ENCODE results near the gene CBY2.
"Not testable (repeated sequence)": the region's sequence is repeated elsewhere in the genome, so short reads cannot be mapped to it uniquely, and the experiment has no call there.

CBY2 gene

GRCh38 chr13:45702088-45702487 lies at the start of gene CBY2:
TSS of gene CBY2 (plus strand) at chr13:45702320. CDS start at chr13:45702391, 71 bp downstream.
- no peak for DNase-seq (ENCODE audit: low read depth)

DNA sequence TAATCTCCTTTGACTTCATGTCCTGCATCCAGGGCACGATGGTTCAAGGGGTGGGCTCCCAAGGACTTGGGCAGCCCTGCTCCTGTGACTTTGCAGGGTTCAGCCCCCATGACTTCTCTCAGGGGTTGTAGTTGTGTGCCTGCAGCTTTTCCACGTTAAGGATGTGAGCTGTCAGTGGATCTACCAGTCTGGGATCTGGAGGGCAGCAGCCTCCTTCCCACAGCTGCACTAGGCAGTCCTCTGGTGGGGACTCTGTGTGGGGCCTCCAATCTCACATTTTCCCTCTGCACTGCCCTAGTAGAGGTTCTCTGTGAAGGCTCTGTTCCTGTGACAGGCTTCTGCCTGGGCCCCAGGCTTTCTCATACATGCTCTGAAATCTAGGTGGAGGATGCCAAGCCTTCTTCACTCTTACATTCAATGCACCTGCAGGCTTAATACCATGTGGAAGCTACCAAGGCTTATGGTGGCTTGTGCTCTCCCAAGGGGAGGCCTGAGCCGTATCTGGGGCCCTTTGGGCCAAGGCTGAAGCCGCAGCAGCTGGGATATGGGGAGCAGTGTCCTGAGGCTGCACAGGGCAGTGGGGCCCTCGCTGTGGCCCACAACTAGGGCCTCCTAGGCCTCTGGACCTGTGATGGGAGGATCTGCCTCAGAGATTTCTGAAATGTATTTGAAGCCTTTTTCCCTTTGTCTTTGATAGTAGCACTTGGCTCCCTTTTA lies 47.3 kb upstream of the CBY2 start:
- no peak for DNase-seq (ENCODE audit: low read depth)

DNA sequence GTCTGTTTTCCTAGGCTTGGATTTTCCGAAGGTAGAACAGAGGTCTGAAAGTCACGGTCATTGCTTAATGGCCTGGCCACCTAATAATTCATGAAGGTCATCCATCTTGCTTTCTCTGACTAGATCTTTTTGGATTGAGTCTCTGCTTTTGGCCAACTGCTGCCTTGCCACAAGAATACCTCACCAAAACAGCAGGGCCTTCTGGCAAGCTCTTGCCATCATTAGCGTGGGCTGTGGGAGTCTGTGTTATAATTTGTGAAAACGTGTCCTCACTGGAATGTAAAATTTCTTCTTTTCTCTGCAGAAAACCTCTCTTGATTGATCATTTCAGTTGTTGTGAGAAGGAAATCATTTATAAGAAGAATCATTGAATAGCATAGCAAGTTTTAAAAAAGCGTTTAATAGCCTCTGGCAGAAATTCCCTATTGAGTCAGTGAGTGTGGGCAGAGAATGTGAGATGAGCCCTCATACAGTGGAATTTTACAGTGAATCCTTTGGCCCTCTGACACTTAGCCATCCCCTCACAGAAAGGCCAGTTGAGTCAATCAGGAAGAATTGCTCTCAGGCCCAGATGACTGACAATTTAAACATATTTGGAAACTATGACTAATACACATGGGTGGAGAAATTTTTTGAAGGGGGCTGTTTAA lies 43.4 kb upstream of the CBY2 start:
- no peak for DNase-seq (ENCODE audit: low read depth)

DNA sequence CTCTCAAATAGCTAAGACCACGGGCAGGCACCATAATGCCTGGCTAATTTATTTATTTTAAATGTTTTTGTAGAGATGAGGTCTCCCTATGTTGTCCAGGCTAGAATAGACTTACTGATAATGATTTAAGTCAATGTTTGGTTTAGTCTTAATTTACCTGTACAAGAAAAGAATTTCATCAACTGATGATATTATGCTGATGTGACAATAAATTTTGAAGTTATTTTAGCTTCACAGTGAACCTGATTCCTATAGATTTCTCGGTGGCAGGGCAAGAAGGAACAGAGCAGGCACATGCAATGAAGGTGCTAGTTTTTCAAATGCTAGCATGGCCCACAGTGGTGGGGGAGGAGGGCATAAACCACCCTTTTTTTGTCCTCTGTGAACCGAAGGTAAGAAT lies 42.6 kb upstream of the CBY2 start:
- no peak for DNase-seq (ENCODE audit: low read depth)

DNA sequence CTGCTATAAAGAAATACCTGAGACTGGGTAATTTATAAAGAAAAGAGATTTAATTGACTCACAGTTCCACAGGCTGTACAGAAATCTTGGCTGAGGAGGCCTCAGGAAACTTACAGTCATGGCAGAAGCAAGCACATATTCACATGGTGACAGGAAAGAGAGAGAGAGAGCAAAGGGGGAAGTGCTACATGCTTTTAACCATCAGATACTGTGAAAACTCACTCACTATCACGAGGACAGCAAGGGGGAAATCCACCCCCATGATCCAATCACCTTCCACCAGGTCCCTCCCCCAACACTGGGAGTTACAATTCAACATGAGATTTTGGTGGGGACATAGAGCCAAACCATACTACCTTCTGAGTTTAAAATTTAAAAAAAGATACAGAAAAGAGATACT lies 41.7 kb upstream of the CBY2 start:
- DNase-seq (ENCODE audit: low read depth): not testable (repeated sequence)

DNA sequence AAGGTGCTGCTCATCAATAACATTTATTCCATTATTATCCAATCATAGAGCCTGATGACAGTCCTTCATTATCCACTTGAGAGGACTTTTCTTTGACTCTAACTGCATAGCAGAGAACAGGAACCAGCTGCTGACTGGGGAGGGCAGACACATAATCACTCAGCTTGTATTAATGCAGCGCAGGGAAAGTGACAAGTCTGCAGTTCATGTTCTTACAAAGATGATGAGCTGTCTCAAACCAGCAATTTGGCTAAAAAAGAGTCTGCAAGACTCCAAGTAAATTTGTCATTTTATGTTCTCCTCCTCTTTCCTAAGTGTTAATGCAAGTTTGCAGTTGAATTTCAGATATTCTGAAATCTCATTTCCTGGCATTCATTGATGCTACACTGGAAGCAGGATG lies 40.0 kb upstream of the CBY2 start:
- DNase-seq (ENCODE audit: low read depth): no peak

DNA sequence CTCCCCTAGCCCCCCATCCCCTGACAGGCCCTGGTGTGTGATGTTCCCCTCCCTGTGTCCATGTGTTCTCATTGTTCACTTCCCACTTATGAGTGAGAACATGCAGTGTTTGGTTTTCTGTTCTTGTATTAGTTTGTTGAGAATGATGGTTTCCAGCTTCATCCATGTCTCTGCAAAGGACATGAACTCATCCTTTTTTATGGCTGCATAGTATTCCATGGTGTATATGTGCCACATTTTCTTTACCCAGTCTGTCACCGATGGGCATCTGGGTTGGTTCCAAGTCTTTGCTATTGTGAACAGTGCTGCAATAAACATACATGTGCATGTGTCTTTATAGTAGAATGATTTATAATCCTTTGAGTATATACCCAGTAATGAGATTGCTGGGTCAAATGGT lies 39.2 kb upstream of the CBY2 start:
- not testable (repeated sequence) for DNase-seq (ENCODE audit: low read depth)

- not testable (repeated sequence) for DNase-seq (ENCODE audit: low read depth)
Measured at GRCh38 chr13:45669626-45670025, 32.5 kb upstream of the CBY2 start.

DNA sequence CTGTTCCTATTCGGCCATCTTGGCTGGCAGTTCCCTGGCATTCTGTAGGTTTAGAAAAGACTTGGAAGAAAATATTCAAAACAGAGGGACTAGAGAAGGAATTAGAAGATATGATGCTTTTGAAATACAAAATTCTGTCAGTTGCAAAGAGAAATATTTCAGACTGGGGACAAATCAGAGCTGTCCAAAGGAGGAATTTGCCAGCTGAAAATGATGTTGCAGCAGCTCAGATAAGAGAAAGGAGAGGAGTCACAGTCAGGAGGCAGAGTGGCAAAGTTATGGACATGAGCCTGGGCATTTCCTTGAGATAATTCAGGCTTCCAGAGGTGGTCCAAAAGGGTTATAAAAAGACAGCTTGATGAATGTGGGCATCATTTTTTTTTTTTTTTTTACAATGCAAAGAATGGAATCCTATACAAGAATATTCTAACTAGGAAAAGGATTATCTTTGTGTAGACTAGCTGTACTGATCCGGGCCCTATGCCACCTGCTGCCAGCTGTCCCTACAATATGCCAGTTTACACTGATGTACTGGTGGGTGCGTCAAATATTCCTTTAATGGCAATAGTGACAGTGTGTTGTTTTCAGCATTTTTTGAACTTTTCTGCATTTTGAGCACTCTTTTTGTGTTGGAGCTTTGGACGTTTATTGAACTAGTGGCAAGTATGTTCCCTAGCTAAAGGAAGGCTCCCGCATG lies 31.8 kb upstream of the CBY2 start:
- no peak for DNase-seq (ENCODE audit: low read depth)

DNA sequence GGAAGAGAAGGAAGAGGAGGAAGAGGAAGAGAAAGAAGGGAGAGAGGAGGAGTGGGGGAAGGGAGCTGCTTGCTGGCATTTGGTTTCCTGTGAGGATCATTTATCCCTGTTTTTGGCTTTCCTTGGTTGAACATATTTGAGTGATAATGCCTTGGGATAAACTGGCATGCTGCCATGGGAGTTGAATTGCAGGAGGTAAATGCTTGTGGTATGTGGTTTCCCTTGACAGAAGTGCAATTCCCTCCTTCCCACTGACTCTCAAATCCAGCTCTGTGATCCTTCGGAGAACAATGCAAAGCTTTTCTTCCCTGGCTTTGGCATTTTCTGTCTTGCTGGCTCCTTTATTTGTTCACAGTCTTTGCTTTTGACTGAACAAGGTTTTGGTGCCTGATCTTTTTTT lies 27.2 kb upstream of the CBY2 start:
- DNase-seq (ENCODE audit: low read depth): no peak

GRCh38 chr13:45678282-45678681 lies 23.8 kb upstream of the CBY2 start:
- DNase-seq (ENCODE audit: low read depth): no peak

GRCh38 chr13:45681113-45681512 lies 21.0 kb upstream of the CBY2 start:
- DNase-seq (ENCODE audit: low read depth): no peak

GRCh38 chr13:45682494-45683008 lies 19.6 kb upstream of the CBY2 start:
- no peak for DNase-seq (ENCODE audit: low read depth)

- DNase-seq (ENCODE audit: low read depth): no peak
Measured at GRCh38 chr13:45683701-45684100, 18.4 kb upstream of the CBY2 start.

DNA sequence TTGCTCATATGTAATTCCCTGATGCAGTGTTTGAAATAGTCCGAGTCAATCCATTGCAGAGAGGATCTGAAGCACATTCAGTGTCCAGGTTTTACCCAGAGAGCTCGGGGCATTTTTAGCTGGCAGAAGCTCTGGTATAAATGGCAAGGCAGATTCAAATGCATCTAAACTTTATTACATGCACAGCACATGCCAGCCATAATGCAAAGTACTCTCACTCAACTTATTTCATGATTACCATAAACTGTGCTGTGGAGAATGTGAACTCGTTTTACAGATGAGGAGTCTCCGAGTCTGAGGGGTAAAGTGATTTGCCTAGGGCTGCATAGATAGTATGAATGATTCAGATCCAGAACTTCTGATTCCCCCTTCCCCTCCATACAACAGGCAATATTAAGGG lies 13.5 kb upstream of the CBY2 start:
- DNase-seq (ENCODE audit: low read depth): no peak

GRCh38 chr13:45690636-45691035 lies 11.5 kb upstream of the CBY2 start:
- DNase-seq (ENCODE audit: low read depth): no peak

- no peak for DNase-seq (ENCODE audit: low read depth)
Measured at GRCh38 chr13:45691251-45691650, 10.9 kb upstream of the CBY2 start.

- no peak for DNase-seq (ENCODE audit: low read depth)
Measured at GRCh38 chr13:45691667-45692066, 10.5 kb upstream of the CBY2 start.

DNA sequence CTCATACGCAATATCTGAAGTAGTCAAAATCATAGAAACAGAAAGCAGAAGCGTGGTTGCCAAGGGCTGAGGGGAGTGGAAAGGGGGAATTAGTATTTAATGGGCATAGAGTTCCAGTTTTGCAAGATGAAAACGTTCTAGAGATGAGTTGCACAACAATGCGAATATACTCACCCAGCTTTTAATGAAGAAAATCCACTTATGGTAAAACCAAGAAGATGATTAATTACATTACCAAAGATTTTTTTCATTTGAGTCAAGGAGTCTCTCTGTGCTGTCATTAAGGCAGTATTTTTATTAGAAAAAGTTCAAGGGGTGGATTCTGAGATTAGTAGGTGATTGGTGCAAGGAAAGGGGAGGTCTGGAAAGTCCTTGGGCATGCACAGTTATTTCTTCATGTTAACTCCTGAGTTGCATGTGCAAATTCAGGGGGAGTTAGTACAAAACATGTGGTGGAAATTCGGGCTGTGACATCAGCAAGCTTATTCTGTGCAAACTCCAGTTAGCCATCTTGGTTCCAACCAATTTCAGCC lies 6.9 kb upstream of the CBY2 start:
- DNase-seq (ENCODE audit: low read depth): no peak

DNA sequence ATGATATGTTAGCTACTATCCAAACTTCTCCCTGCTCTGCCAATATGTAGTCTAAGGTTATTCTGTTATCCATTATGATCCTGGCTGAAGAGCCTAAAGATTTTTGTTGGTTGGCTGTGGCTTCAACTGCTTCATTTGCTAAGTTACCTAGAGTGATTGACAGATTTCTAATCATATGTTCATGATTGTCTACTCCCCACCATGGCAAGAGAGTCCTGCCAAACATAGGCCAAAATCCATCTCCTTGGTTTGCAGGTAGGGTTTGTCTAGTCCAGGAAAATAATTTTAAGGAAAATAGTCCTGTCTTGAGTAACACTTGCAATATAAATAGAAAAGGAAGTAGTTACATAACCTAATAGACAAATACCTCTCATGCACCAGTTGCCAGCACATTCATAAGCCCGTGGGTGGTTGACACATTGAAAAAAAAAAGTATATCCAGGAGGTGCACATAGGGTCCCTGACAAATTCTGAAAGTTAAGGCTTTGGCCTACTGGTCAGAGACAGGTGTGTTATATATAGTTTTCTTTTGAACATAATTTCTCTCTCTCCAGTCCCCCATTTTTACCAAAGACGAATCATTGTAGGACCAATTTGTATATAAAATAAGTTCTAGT lies 5.4 kb upstream of the CBY2 start:
- no peak for DNase-seq (ENCODE audit: low read depth)

GRCh38 chr13:45700971-45701900 lies 884 bp upstream of the CBY2 start:
- DNase-seq (ENCODE audit: low read depth): no peak
